H9 (cell line): ENCODE data around the gene PLD1. TPM values are rescaled to one million over a fixed set of nuclear protein-coding genes. Genes with fewer than 3 reads are reported as not detected.

Experiments
- DNase-seq: peaks from one replicate; pipeline ENCODE4 v3.0.0-alpha.2; 2017
- H2AFZ ChIP-seq: one replicate; pipeline ENCODE4 v1.6.1; 2013; ENCODE audit warnings: mild to moderate bottlenecking, low read length, control low read depth, moderate library complexity
- H2AK5ac ChIP-seq: 2 replicates; pipeline ENCODE4 v1.6.1; 2013; ENCODE audit warnings: low read length, control low read depth, mixed read lengths; ENCODE audit not compliant: insufficient read length
- H2BK120ac ChIP-seq: one replicate; pipeline ENCODE4 v1.6.1; 2013; ENCODE audit warnings: low read depth, mild to moderate bottlenecking, low read length, control low read depth, inconsistent platforms; ENCODE audit not compliant: poor library complexity, severe bottlenecking
- H2BK12ac ChIP-seq: 2 replicates; pipeline ENCODE4 v1.6.1; 2013; ENCODE audit warnings: low read length, control low read depth, mixed read lengths, low read depth; ENCODE audit not compliant: insufficient read length
- H2BK15ac ChIP-seq: 2 replicates; pipeline ENCODE4 v1.6.1; 2013; ENCODE audit warnings: low read depth, low read length, control low read depth
- H2BK20ac ChIP-seq: one replicate; pipeline ENCODE4 v1.6.1; 2013; ENCODE audit warnings: low read depth, mild to moderate bottlenecking, low read length, control low read depth, inconsistent platforms; ENCODE audit not compliant: poor library complexity, severe bottlenecking
- H2BK5ac ChIP-seq: 2 replicates; pipeline ENCODE4 v1.6.1; 2013; ENCODE audit warnings: low read length, control low read depth, mixed read lengths; ENCODE audit not compliant: insufficient read length
- H3K14ac ChIP-seq: 2 replicates; pipeline ENCODE4 v1.6.1; 2013; ENCODE audit warnings: low read length, control low read depth; ENCODE audit not compliant: insufficient read depth
- H3K18ac ChIP-seq: 2 replicates; pipeline ENCODE4 v1.6.1; 2013; ENCODE audit warnings: low read depth, mild to moderate bottlenecking, mixed read lengths, low read length, control low read depth; ENCODE audit not compliant: insufficient read length
- H3K23ac ChIP-seq: 2 replicates; pipeline ENCODE4 v1.6.1; 2013; ENCODE audit warnings: low read length, control low read depth, mixed read lengths, low read depth; ENCODE audit not compliant: insufficient read length
- H3K23me2 ChIP-seq: 2 replicates; pipeline ENCODE4 v1.6.1; 2013; ENCODE audit warnings: low read depth, mild to moderate bottlenecking, mixed read lengths, low read length, control low read depth; ENCODE audit not compliant: insufficient read length, poor library complexity, severe bottlenecking
- H3K27ac ChIP-seq: 2 replicates; pipeline ENCODE4 v1.5.1; 2013; ENCODE audit warnings: low read length, control low read depth, mixed read lengths, low read depth; ENCODE audit not compliant: insufficient read length
- H3K27me3 ChIP-seq: 2 replicates; pipeline ENCODE4 v1.6.1; 2013; ENCODE audit warnings: low read length, control low read depth, inconsistent platforms; ENCODE audit not compliant: insufficient read depth
- H3K4ac ChIP-seq: 2 replicates; pipeline ENCODE4 v1.6.1; 2013; ENCODE audit warnings: low read depth, mild to moderate bottlenecking, control low read depth, inconsistent platforms, low read length, moderate library complexity
- H3K4me1 ChIP-seq: 2 replicates; pipeline ENCODE4 v1.6.1; 2013; ENCODE audit warnings: low read length, control low read depth, inconsistent platforms; ENCODE audit not compliant: insufficient read depth
- H3K4me2 ChIP-seq: 2 replicates; pipeline ENCODE4 v1.6.1; 2013; ENCODE audit warnings: low read length, control low read depth, mixed read lengths; ENCODE audit not compliant: insufficient read length, insufficient read depth
- H3K56ac ChIP-seq: 2 replicates; pipeline ENCODE4 v1.6.1; 2013; ENCODE audit warnings: low read depth, mild to moderate bottlenecking, mixed read lengths, low read length, control low read depth; ENCODE audit not compliant: insufficient read length
- H3K79me1 ChIP-seq: 2 replicates; pipeline ENCODE4 v1.6.1; 2013; ENCODE audit warnings: low read depth, mild to moderate bottlenecking, moderate library complexity, low read length, control low read depth, inconsistent platforms; ENCODE audit not compliant: insufficient read depth, poor library complexity, severe bottlenecking
- H3K79me2 ChIP-seq: 2 replicates; pipeline ENCODE4 v1.6.1; 2013; ENCODE audit warnings: low read length, control low read depth, inconsistent platforms; ENCODE audit not compliant: insufficient read depth
- H3K9ac ChIP-seq: 2 replicates; pipeline ENCODE4 v1.6.1; 2013; ENCODE audit warnings: low read length, control low read depth, mixed read lengths; ENCODE audit not compliant: insufficient read length; ENCODE audit errors: extremely low read depth
- H3K9me3 ChIP-seq: one replicate; pipeline ENCODE4 v1.6.1; 2013; ENCODE audit warnings: low read depth, low read length, inconsistent platforms; ENCODE audit not compliant: control insufficient read depth
- H3T11ph ChIP-seq: one replicate; pipeline ENCODE4 v1.6.1; 2013; ENCODE audit warnings: mild to moderate bottlenecking, low read length, control low read depth, inconsistent platforms
- H4K20me1 ChIP-seq: one replicate; pipeline ENCODE4 v1.6.1; 2013; ENCODE audit not compliant: control insufficient read depth, insufficient read length, insufficient read depth
- H4K5ac ChIP-seq: 2 replicates; pipeline ENCODE4 v1.6.1; 2013; ENCODE audit warnings: low read depth, mild to moderate bottlenecking, mixed read lengths, low read length, control low read depth; ENCODE audit not compliant: insufficient read length
- H4K8ac ChIP-seq: replicated peaks from 2 replicates; pipeline ENCODE4 v1.6.1; 2013; ENCODE audit warnings: low read length, control low read depth, mixed read lengths, low read depth; ENCODE audit not compliant: insufficient read length
- H4K91ac ChIP-seq: 2 replicates; pipeline ENCODE4 v1.6.1; 2013; ENCODE audit warnings: low read depth, mild to moderate bottlenecking, moderate library complexity, mixed read lengths, low read length, control low read depth; ENCODE audit not compliant: insufficient read length
- H3K27ac Mint-ChIP-seq, 3 experiments: 2 replicates in 2 of 3; 3 replicates in 1 of 3; pipeline ENCODE4 v1.8.0; 2020 to 2021; ENCODE audit warnings: mixed read lengths in 3 of 3, mild to moderate bottlenecking in 1 of 3, moderate library complexity in 1 of 3
- H3K27me3 Mint-ChIP-seq: 2 replicates; pipeline ENCODE4 v1.8.0; 2021; ENCODE audit warnings: low read depth, mild to moderate bottlenecking, moderate library complexity, mixed read lengths
- H3K36me3 Mint-ChIP-seq, 3 experiments: 2 replicates in 2 of 3; 3 replicates in 1 of 3; pipeline ENCODE4 v1.8.0; 2020 to 2021; ENCODE audit warnings: low read depth in 3 of 3, mixed read lengths in 3 of 3; ENCODE audit not compliant: insufficient read depth in 1 of 3
- H3K4me1 Mint-ChIP-seq, 2 experiments: 2 replicates each; pipeline ENCODE4 v1.8.0; 2020; ENCODE audit warnings: mixed read lengths in 2 of 2
- H3K4me3 Mint-ChIP-seq, 2 experiments: 2 replicates in 1 of 2; 3 replicates in 1 of 2; pipeline ENCODE4 v1.8.0; 2020 to 2021; ENCODE audit warnings: mild to moderate bottlenecking in 2 of 2, mixed read lengths in 2 of 2, moderate library complexity in 1 of 2
- H3K9me3 Mint-ChIP-seq, 2 experiments: 2 replicates in 1 of 2; 3 replicates in 1 of 2; pipeline ENCODE4 v1.8.0; 2020; ENCODE audit warnings: mild to moderate bottlenecking in 2 of 2, mixed read lengths in 2 of 2, moderate library complexity in 1 of 2
- CTCF ChIP-seq: fragments of 200-600 bp; sonication (generic); conservative IDR thresholded peaks from 3 replicates; pipeline ENCODE4 v1.8.0; 2021; ENCODE audit warnings: antibody characterized with exemption, mild to moderate bottlenecking
- WGBS: extraction: QIAGEN DNeasy Blood & Tissue Kit; methylation state at CpG from one replicate; pipeline ENCODE4 v1.1.7; 2013; ENCODE audit warnings: missing lambda C conversion rate, low lambda C conversion rate, mixed read lengths; ENCODE audit not compliant: insufficient read length; ENCODE audit errors: extremely low coverage; 5-methylcytosine and 5-hydroxymethylcytosine counted together
- total RNA-seq: library from RNA; stranded (reverse); gene quantifications from 2 replicates; pipeline ENCODE4 v1.2.1, GENCODE V29; 2021

The PLD1 gene
- total RNA-seq, 1 experiment from 2014 or later: 1.8 TPM

- Histone ChIP-seq H4K91ac (no peak overlapping the region), H3K23ac (no peak overlapping the region), H4K5ac (no peak overlapping the region), H2AFZ (no peak overlapping the region), H3K79me2 (no peaks in the 10 kb centered on the region), H2AK5ac (no peak overlapping the region), H3K9me3 (no peaks in the 10 kb centered on the region), H3T11ph (no peak overlapping the region), H4K8ac (no peak overlapping the region), H3K56ac (no peak overlapping the region), H3K9ac (no peak overlapping the region), H2BK15ac (no peak overlapping the region), H3K18ac (no peak overlapping the region), H3K4ac (no peak overlapping the region), H2BK5ac (no peak overlapping the region), H3K23me2 (no peaks in the 10 kb centered on the region), H2BK12ac (no peak overlapping the region), H3K27me3 (no peaks in the 10 kb centered on the region), H3K14ac (no peak overlapping the region), H2BK120ac (no peak overlapping the region), H3K27ac (no peak overlapping the region), H3K4me1 (no peaks in the 10 kb centered on the region), H3K4me2 (no peak overlapping the region), H2BK20ac (no peak overlapping the region), H4K20me1 (no peaks in the 10 kb centered on the region), H3K79me1 (no peaks in the 10 kb centered on the region)
- H3K9me3 Mint-ChIP-seq: no peaks in the 10 kb centered on the region
- no peaks in the 10 kb centered on the region for H3K36me3 Mint-ChIP-seq
- H3K27ac Mint-ChIP-seq: no peak overlapping the region
- no CpG with 5 or more reads among the region's 2 CpGs for WGBS
- no peak for DNase-seq
- H3K27me3 Mint-ChIP-seq: no peaks in the 10 kb centered on the region
- peaks cover 0 to 4% of the 10 kb centered on the region in 2 experiments; a peak in 2 of 4 replicates for H3K4me1 Mint-ChIP-seq
- no peak overlapping the region for H3K4me3 Mint-ChIP-seq
- no peak for TF ChIP-seq CTCF
These were observed 55.2 kb downstream of the PLD1 start for GRCh38 chr3:171755015-171755589.
